Mammary epithelial cell (primary cell): Measurements from ENCODE around the gene CBLB.

ENCODE experiments used
- EZH2 ChIP-seq: IDR thresholded peaks from 2 replicates; pipeline ENCODE4 v1.6.1; 2012; ENCODE audit warnings: low read length, inconsistent platforms, borderline replicate concordance
- TF ChIP-seq, protein P1 (sequence below), 2 donors: IDR thresholded peaks in 1 of 2; conservative IDR thresholded peaks in 1 of 2; 2 replicates each; pipeline ENCODE4 v1.5.1; 2011 to 2012; ENCODE audit warnings: inconsistent platforms in 2 of 2, low read length in 2 of 2, mild to moderate bottlenecking in 2 of 2, control low read depth in 1 of 2, low read depth in 1 of 2; ENCODE audit not compliant: insufficient read depth in 1 of 2; ENCODE audit errors: extremely low read depth in 1 of 2

DNA sequence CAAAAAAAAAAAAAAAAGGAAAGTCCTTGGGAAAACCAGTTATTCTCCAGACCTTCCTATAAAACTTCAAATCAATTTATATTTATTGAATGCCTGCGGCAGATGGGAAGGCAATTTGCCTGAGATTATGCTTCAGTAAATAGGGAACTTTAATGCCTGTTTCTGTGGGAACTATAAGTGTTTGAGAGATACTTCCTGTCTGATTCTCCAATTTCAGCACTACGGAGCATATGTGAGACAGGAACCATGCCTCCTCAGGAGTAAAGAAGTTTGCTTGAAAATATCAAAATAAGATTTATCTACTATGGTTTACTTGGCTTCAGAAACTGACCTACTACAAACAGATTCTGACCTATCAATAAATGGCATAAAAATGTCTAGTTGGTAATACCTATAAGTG is 135.5 kb downstream of the CBLB start:
- TF ChIP-seq, protein P1, sequence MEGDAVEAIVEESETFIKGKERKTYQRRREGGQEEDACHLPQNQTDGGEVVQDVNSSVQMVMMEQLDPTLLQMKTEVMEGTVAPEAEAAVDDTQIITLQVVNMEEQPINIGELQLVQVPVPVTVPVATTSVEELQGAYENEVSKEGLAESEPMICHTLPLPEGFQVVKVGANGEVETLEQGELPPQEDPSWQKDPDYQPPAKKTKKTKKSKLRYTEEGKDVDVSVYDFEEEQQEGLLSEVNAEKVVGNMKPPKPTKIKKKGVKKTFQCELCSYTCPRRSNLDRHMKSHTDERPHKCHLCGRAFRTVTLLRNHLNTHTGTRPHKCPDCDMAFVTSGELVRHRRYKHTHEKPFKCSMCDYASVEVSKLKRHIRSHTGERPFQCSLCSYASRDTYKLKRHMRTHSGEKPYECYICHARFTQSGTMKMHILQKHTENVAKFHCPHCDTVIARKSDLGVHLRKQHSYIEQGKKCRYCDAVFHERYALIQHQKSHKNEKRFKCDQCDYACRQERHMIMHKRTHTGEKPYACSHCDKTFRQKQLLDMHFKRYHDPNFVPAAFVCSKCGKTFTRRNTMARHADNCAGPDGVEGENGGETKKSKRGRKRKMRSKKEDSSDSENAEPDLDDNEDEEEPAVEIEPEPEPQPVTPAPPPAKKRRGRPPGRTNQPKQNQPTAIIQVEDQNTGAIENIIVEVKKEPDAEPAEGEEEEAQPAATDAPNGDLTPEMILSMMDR (conservative IDR thresholded peaks at IDR 0.05 in 1 of 2, IDR thresholded peaks at IDR 0.05 in 1 of 2; ENCODE audit: extremely low read depth in 1 of 2, insufficient read depth in 1 of 2, low read depth in 1 of 2, low read length in 2 of 2), result no peak
- no peak for TF ChIP-seq EZH2
